Neuronal stem cell (in vitro differentiated cells): ENCODE data around the gene BAIAP3.

ENCODE experiments used
- DNase-seq: peaks from one replicate; pipeline ENCODE4 v3.0.0-alpha.2; 2013; ENCODE audit warnings: low spot score
- H2AFZ ChIP-seq: one replicate; pipeline ENCODE4 v1.6.1; 2013; ENCODE audit warnings: mild to moderate bottlenecking, low read length, inconsistent platforms
- H2AK5ac ChIP-seq: 2 replicates; pipeline ENCODE4 v1.6.1; 2013; ENCODE audit warnings: low read depth, mild to moderate bottlenecking, inconsistent platforms, low read length, moderate library complexity, mixed read lengths
- H2BK120ac ChIP-seq: 2 replicates; pipeline ENCODE4 v1.6.1; 2013; ENCODE audit warnings: low read depth, mild to moderate bottlenecking, inconsistent platforms, low read length, moderate library complexity, mixed read lengths
- H2BK12ac ChIP-seq: one replicate; pipeline ENCODE4 v1.6.1; 2013; ENCODE audit warnings: low read length, inconsistent platforms
- H2BK15ac ChIP-seq: 2 replicates; pipeline ENCODE4 v1.6.1; 2013; ENCODE audit warnings: mild to moderate bottlenecking, low read length, inconsistent platforms, mixed read lengths
- H2BK5ac ChIP-seq: one replicate; pipeline ENCODE4 v1.6.1; 2013; ENCODE audit warnings: inconsistent platforms, mild to moderate bottlenecking, low read length, moderate library complexity
- H3K14ac ChIP-seq: one replicate; pipeline ENCODE4 v1.6.1; 2013; ENCODE audit warnings: low read length, inconsistent platforms
- H3K18ac ChIP-seq: 2 replicates; pipeline ENCODE4 v1.6.1; 2013; ENCODE audit warnings: low read length, inconsistent platforms
- H3K23ac ChIP-seq: 2 replicates; pipeline ENCODE4 v1.6.1; 2013; ENCODE audit warnings: low read depth, mild to moderate bottlenecking, mixed read lengths, low read length, inconsistent platforms; ENCODE audit not compliant: poor library complexity
- H3K27ac ChIP-seq: replicated peaks from 3 replicates; pipeline ENCODE4 v1.5.1; 2013; ENCODE audit warnings: low read length, inconsistent platforms
- H3K27me3 ChIP-seq, 3 experiments: 2 replicates each; pipeline ENCODE4 v1.6.1; 2013; ENCODE audit warnings: low read length in 3 of 3, mild to moderate bottlenecking in 2 of 3, inconsistent platforms in 1 of 3, low read depth in 1 of 3, mixed read lengths in 1 of 3, moderate library complexity in 1 of 3; ENCODE audit not compliant: control insufficient read depth in 3 of 3, insufficient read depth in 3 of 3
- H3K36me3 ChIP-seq, 2 donors: replicated peaks in 1 of 2; 2 replicates each; pipeline ENCODE4 v1.6.1; 2013; ENCODE audit warnings: low read length in 2 of 2; ENCODE audit not compliant: control insufficient read depth in 2 of 2, insufficient read depth in 2 of 2
- H3K4ac ChIP-seq: 2 replicates; pipeline ENCODE4 v1.6.1; 2013; ENCODE audit warnings: inconsistent platforms, mild to moderate bottlenecking, low read length, moderate library complexity
- H3K4me1 ChIP-seq, 2 donors: 1 replicate in 1 of 2; 2 replicates in 1 of 2; pipeline ENCODE4 v1.6.1; 2013; ENCODE audit warnings: low read length in 2 of 2, low read depth in 1 of 2; ENCODE audit not compliant: control insufficient read depth in 2 of 2, insufficient read depth in 1 of 2
- H3K4me2 ChIP-seq: one replicate; pipeline ENCODE4 v1.6.1; 2013; ENCODE audit warnings: mild to moderate bottlenecking, low read length, inconsistent platforms; ENCODE audit not compliant: insufficient read depth, poor library complexity, severe bottlenecking
- H3K4me3 ChIP-seq, 2 donors: 2 replicates each; pipeline ENCODE4 v1.5.1; 2013; ENCODE audit warnings: low read length in 2 of 2, mild to moderate bottlenecking in 2 of 2, inconsistent platforms in 1 of 2, moderate library complexity in 1 of 2
- H3K79me1 ChIP-seq: one replicate; pipeline ENCODE4 v1.6.1; 2013; ENCODE audit warnings: low read depth, mild to moderate bottlenecking, inconsistent platforms, low read length, moderate library complexity
- H3K9ac ChIP-seq: one replicate; pipeline ENCODE4 v1.6.1; 2013; ENCODE audit warnings: mild to moderate bottlenecking, low read depth, low read length, inconsistent platforms; ENCODE audit not compliant: poor library complexity
- H3K9me3 ChIP-seq, 2 donors: replicated peaks in 1 of 2; 2 replicates each; pipeline versions ENCODE3 to v1.6.1; 2013; ENCODE audit warnings: low read length in 2 of 2, mild to moderate bottlenecking in 2 of 2, inconsistent platforms in 1 of 2, low read depth in 1 of 2, mixed read lengths in 1 of 2, moderate library complexity in 1 of 2; ENCODE audit not compliant: control insufficient read depth in 2 of 2, insufficient read depth in 1 of 2
- H4K8ac ChIP-seq: one replicate; pipeline ENCODE4 v1.6.1; 2013; ENCODE audit warnings: low read depth, mild to moderate bottlenecking, inconsistent platforms, low read length, moderate library complexity
- H4K91ac ChIP-seq: one replicate; pipeline ENCODE4 v1.6.1; 2013; ENCODE audit warnings: low read length, low read depth, mild to moderate bottlenecking, inconsistent platforms; ENCODE audit not compliant: poor library complexity
- WGBS, 2 donors: extraction: QIAGEN DNeasy Blood & Tissue Kit; methylation state at CpG; one replicate each; pipeline ENCODE4 v1.1.7; 2013; ENCODE audit warnings: missing lambda C conversion rate in 2 of 2, mixed read lengths in 1 of 2; ENCODE audit not compliant: insufficient read length in 2 of 2, insufficient replicate concordance in 1 of 2; ENCODE audit errors: extremely low coverage in 2 of 2; 5-methylcytosine and 5-hydroxymethylcytosine counted together

The BAIAP3 gene

DNA sequence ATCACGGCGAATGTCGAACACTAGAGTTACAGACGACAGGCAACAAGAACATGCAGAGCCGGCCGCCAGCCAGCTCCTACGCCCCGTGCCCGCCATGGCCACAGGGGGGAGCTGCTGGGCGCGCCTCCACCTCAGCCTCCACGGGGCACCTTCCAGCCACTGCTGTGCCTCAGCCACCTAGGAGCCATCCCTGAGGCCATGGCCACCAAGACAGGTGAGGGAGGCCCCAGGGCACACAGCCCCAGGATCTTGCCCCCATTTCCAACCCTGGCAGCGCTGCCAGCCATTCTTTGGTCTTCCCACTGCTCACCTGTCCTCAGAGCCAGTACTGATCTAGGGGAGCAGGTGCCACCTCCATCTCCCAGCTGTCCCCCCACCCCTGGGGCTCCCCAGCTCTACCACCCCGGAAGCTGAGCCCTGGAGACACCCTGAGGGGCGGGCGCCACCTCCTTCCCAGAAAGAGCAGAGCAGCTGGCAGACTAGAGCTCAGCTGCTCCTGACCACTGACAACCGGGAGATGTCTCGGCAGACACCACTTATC is 30.1 kb downstream of the BAIAP3 start:
- Histone ChIP-seq H3K4ac (no peak overlapping the region), H2BK12ac (no peak overlapping the region), H3K79me1 (peaks cover 14% of the 10 kb centered on the region), H2BK5ac (no peak overlapping the region), H3K23ac (peak overlapping the region; percentile 43), H4K91ac (no peak overlapping the region), H3K9me3 (peaks cover 0 to 2% of the 10 kb centered on the region in 2 donors), H3K4me3 (no peak overlapping the region), H2AK5ac (no peak overlapping the region), H2BK15ac (no peak overlapping the region), H3K14ac (peak overlapping the region; percentile 38), H2BK120ac (no peak overlapping the region), H3K18ac (no peak overlapping the region), H3K27ac (no peak overlapping the region), H3K36me3 (peaks cover 35 to 65% of the 10 kb centered on the region in 2 donors), H3K4me1 (no peaks in the 10 kb centered on the region), H3K4me2 (no peak overlapping the region), H4K8ac (no peak overlapping the region), H3K9ac (peak overlapping the region; percentile 4), H2AFZ (no peak overlapping the region), H3K27me3 (no peaks in the 10 kb centered on the region)
- WGBS, 2 donors = no CpG with 5 or more reads among the region's 18 CpGs
- DNase-seq = no peak

DNA sequence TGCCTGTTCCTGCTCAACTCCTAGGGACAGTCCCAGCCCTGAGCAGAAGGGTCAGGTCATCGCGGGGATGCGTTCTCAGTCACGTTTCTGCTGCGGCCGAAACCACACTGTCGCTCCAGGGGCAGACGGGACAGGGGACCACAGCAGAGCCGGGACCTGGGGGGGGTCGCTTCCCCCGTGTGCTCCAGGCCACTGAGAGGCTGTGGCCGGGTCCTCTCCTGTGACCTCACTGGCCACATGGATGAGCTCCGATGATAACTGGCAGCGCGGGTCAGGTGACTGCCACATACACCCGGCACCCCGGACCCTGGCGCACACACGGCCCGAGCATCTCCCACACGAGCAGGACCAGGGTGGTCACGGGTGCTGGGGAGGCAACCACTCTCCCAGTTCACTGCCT is 31.1 kb downstream of the BAIAP3 start:
- H3K4me3 ChIP-seq = peak overlapping the region in 1 of 2 donors; percentile 34
- H2AFZ ChIP-seq = no peak overlapping the region
- no peak overlapping the region for H3K23ac ChIP-seq
- H2BK5ac ChIP-seq = no peak overlapping the region
- peaks cover 14% of the 10 kb centered on the region for H3K79me1 ChIP-seq
- no peak overlapping the region for H3K14ac ChIP-seq
- no peak overlapping the region for H3K4ac ChIP-seq
- H4K91ac ChIP-seq = no peak overlapping the region
- H2AK5ac ChIP-seq = no peak overlapping the region
- H3K4me1 ChIP-seq = no peaks in the 10 kb centered on the region
- peaks cover 0 to 2% of the 10 kb centered on the region in 2 donors for H3K9me3 ChIP-seq
- H3K36me3 ChIP-seq = peaks cover 35 to 65% of the 10 kb centered on the region in 2 donors
- no peak overlapping the region for H3K4me2 ChIP-seq
- H3K27me3 ChIP-seq = no peaks in the 10 kb centered on the region
- H2BK15ac ChIP-seq = no peak overlapping the region
- H2BK12ac ChIP-seq = no peak overlapping the region
- H4K8ac ChIP-seq = no peak overlapping the region
- no peak for DNase-seq
- H3K9ac ChIP-seq = no peak overlapping the region
- WGBS, 2 donors = no CpG with 5 or more reads among the region's 22 CpGs
- no peak overlapping the region for H2BK120ac ChIP-seq
- no peak overlapping the region for H3K18ac ChIP-seq
- H3K27ac ChIP-seq = no peak overlapping the region

DNA sequence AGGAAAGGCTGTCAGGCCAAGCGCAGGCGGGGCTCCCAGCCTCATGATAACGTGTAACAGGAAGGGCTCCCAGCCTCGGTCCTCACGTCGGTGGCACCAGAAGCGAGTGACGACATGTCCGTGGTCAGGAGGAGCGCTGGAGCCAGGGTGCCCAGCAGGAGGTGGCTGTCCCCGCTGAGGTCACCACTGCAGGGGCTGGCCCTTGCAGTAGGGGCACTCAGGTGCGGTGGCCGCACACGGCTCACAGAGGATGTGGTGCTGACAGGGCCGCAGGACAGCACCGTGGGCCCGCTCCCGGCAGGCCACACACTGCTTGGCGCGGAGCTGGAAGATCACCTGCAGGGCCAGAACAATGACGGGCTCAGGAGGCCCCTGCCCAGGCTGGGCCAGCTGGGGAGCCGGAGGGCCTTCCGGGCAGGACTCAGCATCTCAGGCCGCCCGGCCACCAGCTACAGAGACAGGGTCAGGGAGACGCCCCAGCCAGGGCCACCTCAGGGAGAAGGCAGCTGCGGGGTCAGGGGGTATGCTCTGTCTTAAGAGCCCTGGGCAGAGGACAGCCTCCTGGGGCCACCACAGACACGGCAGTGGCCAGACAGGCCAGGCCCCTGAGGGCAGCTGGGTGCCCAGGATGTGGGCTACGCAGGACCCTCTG is 32.7 kb downstream of the BAIAP3 start:
- peaks cover 20% of the 10 kb centered on the region for H3K79me1 ChIP-seq
- peak overlapping the region; percentile 44 for H3K9ac ChIP-seq
- no peak overlapping the region for H2BK120ac ChIP-seq
- no peaks in the 10 kb centered on the region for H3K4me1 ChIP-seq
- H2BK5ac ChIP-seq = no peak overlapping the region
- no peak overlapping the region for H3K4me3 ChIP-seq
- H3K27me3 ChIP-seq = no peaks in the 10 kb centered on the region
- no peak overlapping the region for H3K4me2 ChIP-seq
- peak overlapping the region; percentile 56 for H3K14ac ChIP-seq
- peak overlapping the region; percentile 65 for H4K8ac ChIP-seq
- H2AK5ac ChIP-seq = no peak overlapping the region
- H3K9me3 ChIP-seq = peaks cover 0 to 2% of the 10 kb centered on the region in 2 donors
- H2BK12ac ChIP-seq = no peak overlapping the region
- no peak overlapping the region for H4K91ac ChIP-seq
- peak overlapping the region; percentile 85 for H3K23ac ChIP-seq
- H3K36me3 ChIP-seq = peaks cover 37 to 60% of the 10 kb centered on the region in 2 donors
- no CpG with 5 or more reads among the region's 29 CpGs for WGBS, 2 donors
- DNase-seq = no peak
- H2BK15ac ChIP-seq = no peak overlapping the region
- H3K18ac ChIP-seq = no peak overlapping the region
- H2AFZ ChIP-seq = no peak overlapping the region
- H3K27ac ChIP-seq = no peak overlapping the region
- no peak overlapping the region for H3K4ac ChIP-seq

DNA sequence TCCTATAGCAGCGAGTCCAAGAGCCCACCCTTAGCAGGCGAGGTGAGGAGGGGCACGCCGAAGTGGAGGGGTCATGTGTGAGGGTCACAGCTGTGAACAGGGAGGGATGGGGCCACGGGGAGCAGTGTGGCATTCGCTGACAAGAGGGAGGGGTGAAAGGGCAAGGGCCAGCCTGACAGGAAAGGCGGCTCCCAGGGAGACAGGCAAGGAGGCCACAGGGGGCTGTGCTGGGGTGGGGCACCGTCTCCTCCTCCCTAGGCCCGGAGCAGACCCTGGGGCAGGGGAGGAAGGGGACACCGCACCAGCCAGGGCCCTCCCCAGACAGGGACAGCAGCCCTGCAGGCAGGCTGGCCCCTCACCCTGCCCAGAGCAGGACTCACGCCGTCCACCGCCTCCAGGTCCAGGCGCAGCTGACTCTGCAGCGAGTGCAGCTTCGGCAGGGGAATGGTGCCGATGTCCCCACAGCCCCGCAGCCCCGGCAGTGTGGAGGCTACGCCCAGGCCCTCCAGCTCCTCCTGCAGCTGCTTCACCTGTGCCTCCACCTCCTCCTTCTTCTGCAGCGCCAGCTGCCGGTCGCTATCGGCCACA is 33.4 kb downstream of the BAIAP3 start:
- H3K18ac ChIP-seq = no peak overlapping the region
- H2BK120ac ChIP-seq = no peak overlapping the region
- no peak overlapping the region for H3K4ac ChIP-seq
- H3K79me1 ChIP-seq = peaks cover 20% of the 10 kb centered on the region
- H3K9ac ChIP-seq = peak overlapping the region; percentile 44
- H2BK15ac ChIP-seq = no peak overlapping the region
- peaks cover 0 to 2% of the 10 kb centered on the region in 2 donors for H3K9me3 ChIP-seq
- H4K91ac ChIP-seq = no peak overlapping the region
- H3K4me1 ChIP-seq = no peaks in the 10 kb centered on the region
- no peak overlapping the region for H3K27ac ChIP-seq
- H2AFZ ChIP-seq = no peak overlapping the region
- H3K27me3 ChIP-seq = no peaks in the 10 kb centered on the region
- peak overlapping the region; percentile 85 for H3K23ac ChIP-seq
- no peak overlapping the region for H3K4me3 ChIP-seq
- H3K4me2 ChIP-seq = no peak overlapping the region
- H2BK12ac ChIP-seq = no peak overlapping the region
- H2AK5ac ChIP-seq = no peak overlapping the region
- H3K36me3 ChIP-seq = peaks cover 38 to 60% of the 10 kb centered on the region in 2 donors
- no peak overlapping the region for H2BK5ac ChIP-seq
- H3K14ac ChIP-seq = no peak overlapping the region
- peak overlapping the region; percentile 65 for H4K8ac ChIP-seq
- WGBS, 2 donors = no CpG with 5 or more reads among the region's 24 CpGs
- DNase-seq = no peak
